Left renal pelvis (tissue), 4 donors: ENCODE measurements around the gene PCYT1A. TPM values are rescaled to one million over a fixed set of nuclear protein-coding genes. Genes with fewer than 3 reads are reported as not detected.
"Not testable (repeated sequence)": the region's sequence is repeated elsewhere in the genome, so short reads cannot be mapped to it uniquely, and the experiment has no call there.

Experiments used
- DNase-seq, 4 donors: peaks; one replicate each; pipeline ENCODE4 v3.0.0-alpha.2; 2013; ENCODE audit warnings: low read depth in 4 of 4, low spot score in 3 of 4
- polyA plus RNA-seq, 4 donors: library from polyadenylated mRNA; unstranded; fragments of 120-200 nt; gene quantifications; one replicate each; pipeline ENCODE4 v1.2.1, GENCODE V29; 2013; ENCODE audit not compliant: insufficient read length in 4 of 4

The PCYT1A gene
- polyA plus RNA-seq, 4 donors = 34.3 to 40.9 (median 39.3) TPM

GRCh38 chr3:196217307-196218154 is 70.0 kb downstream of the PCYT1A start:
- DNase-seq = no peak

GRCh38 chr3:196216681-196217211 is 70.8 kb downstream of the PCYT1A start:
- DNase-seq = no peak

GRCh38 chr3:196216089-196216564 is 71.4 kb downstream of the PCYT1A start, which contains the start of gene SLC51A:
SLC51A (plus strand) TSS chr3:196216534; CDS start chr3:196216713, 179 bp downstream.
- no peak for DNase-seq

GRCh38 chr3:196215493-196216020 is 72.0 kb downstream of the PCYT1A start:
- no peak for DNase-seq

GRCh38 chr3:196214783-196215441 is 72.6 kb downstream of the PCYT1A start:
- DNase-seq = no peak

- DNase-seq = no peak
Observed at GRCh38 chr3:196210673-196211556, 76.6 kb downstream of the PCYT1A start, which contains the start of gene ZDHHC19. ZDHHC19 (minus strand) TSS chr3:196211400; CDS start chr3:196211315, 85 bp downstream.

GRCh38 chr3:196209944-196210672 is 77.4 kb downstream of the PCYT1A start:
- DNase-seq = not testable (repeated sequence)

GRCh38 chr3:196208942-196209695 is 78.4 kb downstream of the PCYT1A start:
- no peak for DNase-seq

- DNase-seq = no peak
Observed at GRCh38 chr3:196207833-196208607, 79.5 kb downstream of the PCYT1A start.

GRCh38 chr3:196207159-196207832 is 80.2 kb downstream of the PCYT1A start:
- no peak for DNase-seq

GRCh38 chr3:196205442-196206205 is 81.9 kb downstream of the PCYT1A start:
- not testable (repeated sequence) for DNase-seq

- DNase-seq = no peak
Observed at GRCh38 chr3:196203846-196204245, 83.7 kb downstream of the PCYT1A start.

GRCh38 chr3:196202516-196202970 is 85.0 kb downstream of the PCYT1A start:
- no peak for DNase-seq

- DNase-seq = no peak
Observed at GRCh38 chr3:196198771-196199753, 88.5 kb downstream of the PCYT1A start.

GRCh38 chr3:196198081-196198675 is 89.3 kb downstream of the PCYT1A start:
- no peak for DNase-seq
